HG02623 (cell line): ENCODE results near the gene PLA2G4A.
A peak's percentile ranks its signal among the peaks of the same experiment; 100 is the strongest.

ENCODE experiments used
- ATAC-seq: cut with Tn5 transposase; IDR thresholded peaks from one replicate; pipeline ENCODE4 v1.9.1; 2021; ENCODE audit warnings: moderate library complexity; ENCODE audit not compliant: unreplicated experiment

The PLA2G4A gene

GRCh38 chr1:186975220-186975619 lies 146.5 kb downstream of the PLA2G4A start:
- ATAC-seq: no peak

- no peak for ATAC-seq
Observed at GRCh38 chr1:186976700-186977099, 148.0 kb downstream of the PLA2G4A start.

- no peak for ATAC-seq
Observed at GRCh38 chr1:186977266-186977957, 148.7 kb downstream of the PLA2G4A start.

- ATAC-seq: peak; percentile 41
Observed at GRCh38 chr1:186978596-186979556, 150.1 kb downstream of the PLA2G4A start.

DNA sequence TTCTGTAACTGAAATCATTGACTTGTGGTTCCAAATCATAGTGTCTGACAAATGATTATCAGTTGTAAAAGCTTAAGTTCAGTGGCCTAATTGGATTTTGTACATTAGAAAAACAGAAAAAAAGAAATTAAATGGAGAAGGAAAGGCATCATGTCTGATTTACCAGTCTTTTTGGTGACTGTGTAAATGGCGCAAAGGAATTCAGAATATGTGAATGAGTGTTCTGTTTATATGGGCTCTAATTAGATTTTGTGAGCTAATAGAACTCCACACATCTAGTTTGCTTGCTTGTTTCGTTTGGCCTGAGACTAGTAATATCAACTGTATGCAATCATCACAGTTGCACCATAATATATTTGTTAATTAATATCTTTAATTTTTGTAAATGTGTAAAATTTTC lies 151.7 kb downstream of the PLA2G4A start:
- ATAC-seq: no peak

DNA sequence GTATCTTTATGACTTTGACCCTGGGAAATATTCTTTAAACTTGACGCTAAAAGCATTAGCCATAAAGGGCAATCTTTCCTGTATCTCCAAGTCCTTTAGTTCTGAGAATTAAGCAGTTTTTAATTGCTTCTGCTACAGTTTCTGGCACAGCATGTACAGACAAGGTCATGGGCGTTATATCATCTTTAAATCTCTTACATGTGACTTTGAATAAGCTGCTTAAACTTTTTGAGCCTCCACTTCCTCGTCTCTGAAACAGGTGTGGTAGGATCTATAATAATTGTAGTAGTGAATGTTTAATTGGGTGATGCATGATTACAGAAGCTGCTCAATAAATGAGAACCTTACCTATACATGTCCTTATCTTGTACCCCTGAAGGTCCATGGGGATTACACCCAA lies 153.4 kb downstream of the PLA2G4A start:
- ATAC-seq: no peak

DNA sequence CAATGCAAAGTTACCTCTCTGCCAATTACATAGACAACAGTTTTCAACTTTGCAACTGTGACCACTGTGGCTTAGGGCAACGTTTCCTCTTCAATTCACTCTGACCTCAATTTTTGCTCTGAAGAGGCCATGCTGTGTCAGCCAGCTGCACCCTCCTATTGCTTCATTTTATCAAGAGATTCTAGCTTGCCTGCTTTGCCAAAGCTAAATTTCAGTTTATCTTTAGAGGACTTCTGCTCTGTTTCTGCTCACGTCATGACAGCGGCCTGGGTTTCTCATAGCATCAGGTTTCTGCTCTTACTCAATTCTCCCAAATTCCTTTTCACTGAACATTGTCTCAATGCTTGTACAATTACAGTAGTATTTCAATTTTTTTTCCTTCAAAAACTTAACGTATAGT lies 154.6 kb downstream of the PLA2G4A start:
- ATAC-seq: no peak

DNA sequence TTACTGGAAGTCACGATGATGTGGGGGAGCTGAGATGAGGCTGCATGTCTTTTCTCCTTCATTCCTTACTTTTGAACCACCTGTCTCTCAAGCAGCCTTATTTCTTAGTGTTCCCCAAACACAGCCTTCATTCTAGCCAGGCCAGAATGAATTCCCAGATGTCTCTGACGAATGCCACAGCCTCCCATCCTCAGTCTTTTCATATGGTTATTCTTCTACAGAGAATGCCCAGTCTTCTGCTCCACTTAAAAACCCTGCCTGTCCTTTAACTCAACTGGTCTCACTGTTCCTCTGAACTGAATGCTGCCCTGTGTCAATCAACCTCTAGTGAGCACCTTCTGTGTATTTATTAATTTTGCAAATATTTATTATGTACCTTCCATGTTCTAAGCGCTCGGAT lies 156.2 kb downstream of the PLA2G4A start:
- ATAC-seq: no peak

GRCh38 chr1:186985889-186986491 lies 157.2 kb downstream of the PLA2G4A start:
- peak; percentile 83 for ATAC-seq

DNA sequence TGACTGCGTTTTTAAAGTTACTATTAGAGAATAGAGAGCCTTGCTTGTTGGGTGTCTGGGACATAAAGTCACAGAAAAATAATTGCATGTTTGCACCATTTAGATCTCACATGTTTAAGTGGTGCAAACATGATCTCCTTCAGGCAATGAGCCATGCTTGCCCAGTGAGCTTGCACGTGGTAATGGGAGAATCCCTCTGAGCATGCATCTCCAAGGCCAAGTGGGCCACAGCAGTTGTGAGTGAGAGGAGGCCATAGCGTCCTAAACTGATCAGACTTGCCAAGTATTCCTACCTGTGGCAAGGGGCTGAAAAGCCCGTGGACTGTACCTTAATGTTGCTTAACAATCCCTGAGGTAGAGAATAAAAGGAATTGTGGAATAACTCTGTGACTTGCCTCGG lies 158.3 kb downstream of the PLA2G4A start:
- no peak for ATAC-seq

GRCh38 chr1:186987769-186988168 lies 159.0 kb downstream of the PLA2G4A start:
- ATAC-seq: no peak

DNA sequence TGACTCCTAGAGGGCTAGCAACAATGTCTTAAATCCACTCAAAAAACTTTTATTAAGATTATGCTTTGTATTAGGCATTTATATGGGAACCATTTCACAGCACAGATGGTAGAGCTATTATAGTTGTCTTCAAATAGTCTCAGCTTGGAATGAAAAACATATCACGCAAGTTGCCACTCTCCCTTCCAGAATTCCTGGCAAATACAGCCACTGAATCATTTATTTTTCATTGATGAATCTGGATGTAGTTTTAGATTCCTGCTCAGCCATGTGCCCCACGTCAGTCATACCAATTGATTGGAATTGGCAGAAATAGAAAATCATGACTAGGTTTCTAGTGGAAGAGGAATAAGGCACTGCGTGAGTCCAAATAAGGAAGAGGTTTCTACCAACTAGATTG lies 165.2 kb downstream of the PLA2G4A start:
- ATAC-seq: no peak

DNA sequence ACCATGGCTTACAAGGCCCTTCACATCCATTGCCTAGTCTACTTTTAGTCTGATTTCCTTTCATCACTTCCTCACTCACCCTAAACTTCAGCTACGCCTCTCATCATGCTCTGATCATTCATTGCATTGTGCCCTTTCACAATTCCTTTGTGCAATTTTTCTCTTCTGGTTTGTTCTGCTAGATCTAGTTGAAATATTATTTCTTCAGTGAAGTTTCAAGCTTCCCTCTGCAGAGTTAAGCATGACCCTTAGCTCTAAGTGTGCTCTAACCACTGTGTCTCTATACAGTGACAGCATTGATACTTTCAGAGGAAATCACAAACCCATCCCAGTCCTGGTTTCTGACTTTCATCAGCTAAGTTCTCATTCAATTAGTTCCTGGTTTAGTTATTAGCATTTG lies 166.1 kb downstream of the PLA2G4A start:
- ATAC-seq: no peak

DNA sequence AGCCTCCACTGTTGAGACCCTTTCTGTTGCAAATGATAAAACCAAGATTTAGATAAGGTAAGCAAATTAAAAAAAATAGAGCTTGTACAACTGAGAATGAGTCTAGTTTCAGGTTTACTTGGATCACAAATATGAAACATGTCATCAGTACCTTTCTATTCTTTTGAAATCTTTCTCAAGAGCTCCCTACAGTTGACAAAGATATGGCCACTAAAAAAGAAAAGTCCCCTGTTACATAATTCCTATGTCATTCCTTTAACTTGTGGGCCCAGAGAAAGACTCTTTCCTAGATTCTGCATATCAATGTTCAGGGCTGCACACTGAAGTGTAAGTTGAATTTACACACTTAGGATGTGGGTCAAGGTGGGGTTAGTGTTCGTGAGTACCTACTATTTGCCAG lies 168.1 kb downstream of the PLA2G4A start:
- ATAC-seq: no peak

DNA sequence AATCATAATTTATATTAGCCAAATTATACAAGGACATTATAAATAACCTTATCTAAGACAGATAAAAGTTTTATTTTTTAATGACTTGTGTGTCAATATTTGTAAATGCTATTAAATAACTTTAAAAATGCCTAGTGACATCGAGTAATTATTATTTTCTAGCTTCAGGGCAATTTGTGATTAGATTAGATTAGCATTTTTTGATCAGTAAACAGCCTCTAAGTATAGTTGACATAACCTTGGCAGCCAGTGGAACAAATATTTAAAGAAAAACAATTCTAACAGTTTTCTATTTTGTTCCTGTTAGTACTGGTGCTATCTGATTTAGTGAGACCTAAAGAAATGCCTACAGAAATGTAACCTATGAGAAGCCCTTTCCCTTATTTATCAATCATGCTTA lies 169.1 kb downstream of the PLA2G4A start:
- ATAC-seq: no peak

GRCh38 chr1:186999506-186999905 lies 170.8 kb downstream of the PLA2G4A start:
- no peak for ATAC-seq

- ATAC-seq: no peak
Observed at GRCh38 chr1:187001198-187001889, 172.6 kb downstream of the PLA2G4A start.

- ATAC-seq: no peak
Observed at GRCh38 chr1:187003353-187003752, 174.6 kb downstream of the PLA2G4A start.

- no peak for ATAC-seq
Observed at GRCh38 chr1:187006896-187007295, 178.1 kb downstream of the PLA2G4A start.

- no peak for ATAC-seq
Observed at GRCh38 chr1:187009320-187009719, 180.6 kb downstream of the PLA2G4A start.
